B cell (primary cell): ENCODE results near the gene CACNB2. TPM values are rescaled to one million over a fixed set of nuclear protein-coding genes. Genes with fewer than 3 reads are reported as not detected.

ENCODE experiments used
- ATAC-seq: fragments of 200-7000 bp; cut with Tn5 transposase; one replicate; pipeline ENCODE4 v1.10.0; 2021; ENCODE audit warnings: low read depth, mild to moderate bottlenecking, moderate number of reproducible peaks, moderate library complexity
- CTCF ChIA-PET: fragments of 350-600 bp; sonication (Branson Sonifier 250); formaldehyde crosslinking; loops from one replicate; lab custom pipeline; 2021; ENCODE audit warnings: antibody characterized with exemption, inconsistent platforms; lab: Charles Lee
- POLR2A ChIA-PET: fragments of 350-600 bp; sonication (Branson Sonifier 250); formaldehyde crosslinking; loops from one replicate; lab custom pipeline; 2021; ENCODE audit warnings: antibody characterized with exemption; lab: Charles Lee
- DNase-seq: peaks from one replicate; pipeline ENCODE4 v3.0.0; 2013
- H2AFZ ChIP-seq: 2 replicates; pipeline ENCODE4 v1.6.1; 2012; ENCODE audit warnings: mild to moderate bottlenecking, low read depth, low read length; ENCODE audit not compliant: insufficient read depth, poor library complexity, severe bottlenecking
- H3K27ac ChIP-seq, 2 donors: 1 replicate in 1 of 2; 2 replicates in 1 of 2; pipeline ENCODE4 v1.5.1; 2012 to 2013; ENCODE audit warnings: low read length in 2 of 2, mild to moderate bottlenecking in 2 of 2, moderate library complexity in 1 of 2
- H3K27me3 ChIP-seq, 4 experiments: fragments of 200-600 bp in 1 of 4; sonication (generic) in 1 of 4; replicated peaks in 1 of 4; 1 replicate in 2 of 4; 2 replicates in 2 of 4; pipeline versions ENCODE4 v1.6.1 to v1.7.0; 2013 to 2016; ENCODE audit warnings: low read length in 3 of 4, mild to moderate bottlenecking in 2 of 4, mixed read lengths in 1 of 4, moderate library complexity in 1 of 4; ENCODE audit not compliant: insufficient read depth in 4 of 4, control insufficient read depth in 3 of 4; ENCODE audit errors: control extremely low read depth in 1 of 4
- H3K36me3 ChIP-seq, 2 experiments: replicated peaks in 1 of 2; 1 replicate in 1 of 2; 2 replicates in 1 of 2; pipeline versions ENCODE4 v1.6.1 to v1.7.1; 2013; ENCODE audit warnings: low read length in 1 of 2; ENCODE audit not compliant: insufficient read depth in 2 of 2, control insufficient read depth in 1 of 2; ENCODE audit errors: control extremely low read depth in 1 of 2, extremely low read depth in 1 of 2
- H3K4me1 ChIP-seq, 2 donors: fragments of 200-600 bp in 1 of 2; sonication (generic) in 1 of 2; 1 replicate in 1 of 2; 2 replicates in 1 of 2; pipeline versions ENCODE4 v1.5.1 to v1.6.1; 2013 to 2017; ENCODE audit warnings: low read length in 2 of 2; ENCODE audit not compliant: control insufficient read depth in 2 of 2, insufficient read depth in 2 of 2
- H3K4me2 ChIP-seq: replicated peaks from 2 replicates; pipeline ENCODE3; 2012; ENCODE audit warnings: mild to moderate bottlenecking, low read depth, low read length; ENCODE audit not compliant: poor library complexity, severe bottlenecking
- H3K4me3 ChIP-seq, 5 experiments: fragments of 200-600 bp in 1 of 5; sonication (generic) in 1 of 5; 1 replicate in 3 of 5; 2 replicates in 2 of 5; pipeline versions ENCODE4 v1.5.1 to v1.7.0; 2011 to 2016; ENCODE audit warnings: low read length in 4 of 5, mild to moderate bottlenecking in 4 of 5, low read depth in 2 of 5, control low read depth in 1 of 5, moderate library complexity in 1 of 5; ENCODE audit not compliant: insufficient read depth in 1 of 5; ENCODE audit errors: control extremely low read depth in 1 of 5, extremely low read depth in 1 of 5
- H3K79me2 ChIP-seq: fragments of 200-600 bp; sonication (generic); one replicate; pipeline ENCODE4 v1.6.0; 2016; ENCODE audit warnings: low read length; ENCODE audit not compliant: control insufficient read depth, insufficient read depth
- H3K9ac ChIP-seq: fragments of 200-600 bp; sonication (generic); 2 replicates; pipeline ENCODE4 v1.6.1; 2017; ENCODE audit warnings: mild to moderate bottlenecking, low read length, moderate library complexity
- H3K9me3 ChIP-seq, 3 donors: one replicate each; pipeline versions ENCODE4 v1.6.1 to v1.7.1; 2013; ENCODE audit warnings: low read length in 2 of 3; ENCODE audit not compliant: control insufficient read depth in 2 of 3, insufficient read depth in 1 of 3; ENCODE audit errors: control extremely low read depth in 1 of 3
- H4K20me1 ChIP-seq: 2 replicates; pipeline ENCODE4 v1.6.0; 2012; ENCODE audit warnings: mild to moderate bottlenecking, low read length; ENCODE audit not compliant: insufficient read depth, control insufficient read depth, poor library complexity, severe bottlenecking
- H3K27ac Mint-ChIP-seq: one replicate; pipeline ENCODE4 v1.8.0; 2021; ENCODE audit warnings: mixed read lengths
- H3K27me3 Mint-ChIP-seq: one replicate; pipeline ENCODE4 v1.8.0; 2021; ENCODE audit warnings: mixed read lengths
- H3K4me1 Mint-ChIP-seq: one replicate; pipeline ENCODE4 v1.8.0; 2021; ENCODE audit warnings: mixed read lengths
- H3K4me3 Mint-ChIP-seq: one replicate; pipeline ENCODE4 v1.8.0; 2021; ENCODE audit warnings: mixed read lengths
- H3K9me3 Mint-ChIP-seq: one replicate; pipeline ENCODE4 v1.8.0; 2022; ENCODE audit warnings: mixed read lengths; ENCODE audit not compliant: insufficient read depth
- CTCF ChIP-seq: fragments of 200-600 bp; IDR thresholded peaks from one replicate; pipeline ENCODE4 v1.8.0; 2022; ENCODE audit warnings: antibody characterized with exemption, mild to moderate bottlenecking
- EZH2 ChIP-seq: IDR thresholded peaks from 2 replicates; pipeline ENCODE4 v1.6.1; 2012; ENCODE audit warnings: borderline replicate concordance, low read depth, mild to moderate bottlenecking, moderate library complexity, low read length; ENCODE audit not compliant: insufficient read depth, poor library complexity, severe bottlenecking
- WGBS: methylation state at CpG from one replicate; pipeline ENCODE4 v1.1.5; 2013; ENCODE audit warnings: missing lambda C conversion rate; ENCODE audit not compliant: insufficient coverage; 5-methylcytosine and 5-hydroxymethylcytosine counted together
- intact Hi-C: fragments of 100-400 bp; cut with micrococcal nuclease; formaldehyde crosslinking; loops from one replicate; pipeline ENCODE4 v1.10.0; 2022
- polyA plus RNA-seq: library from polyadenylated mRNA; depleted of rRNA; stranded (reverse); fragments of >200 nt; gene quantifications from 2 replicates; pipeline ENCODE4 v1.2.3, GENCODE V29; 2012
- total RNA-seq, 2 donors: library from RNA; stranded (reverse); fragments of 120-200 nt in 1 of 2; gene quantifications; 1 replicate in 1 of 2; 2 replicates in 1 of 2; pipeline versions ENCODE4 v1.2.3 to v1.2.4, GENCODE V29; 2013 to 2022

Gene CACNB2
- total and polyA plus RNA-seq, 2 donors (not counting 1 experiment from before 2014, with no cell fraction given) = not detected

GRCh38 chr10:18145652-18146051 lies 5.4 kb downstream of the CACNB2 start:
- H3K27ac ChIP-seq = no peak overlapping the region
- no peak overlapping the region for H3K4me3 Mint-ChIP-seq
- TF ChIP-seq CTCF (no peak), EZH2 (no peak)
- H3K27me3 Mint-ChIP-seq = peaks cover 18% of the 10 kb centered on the region
- H3K4me2 ChIP-seq = no peak overlapping the region
- no peaks in the 10 kb centered on the region for H3K4me1 ChIP-seq
- H3K9me3 ChIP-seq = no peaks in the 10 kb centered on the region
- H3K36me3 ChIP-seq = no peaks in the 10 kb centered on the region
- no peak for ATAC-seq
- ChIA-PET CTCF (interaction anchor here (0.7 kb wide), 1 partner anchor 402 kb away, joined by 3 read pairs; no protein-coding TSS in a partner anchor), POLR2A (no interaction called here)
- no peak overlapping the region for H3K9ac ChIP-seq
- no peak overlapping the region for H3K4me3 ChIP-seq
- no peaks in the 10 kb centered on the region for H4K20me1 ChIP-seq
- H3K27me3 ChIP-seq = peaks cover 0 to 7% (median 5%) of the 10 kb centered on the region in 4 experiments
- intact Hi-C loops = no loop called here
- no peaks in the 10 kb centered on the region for H3K9me3 Mint-ChIP-seq
- H3K4me1 Mint-ChIP-seq = peaks cover 3% of the 10 kb centered on the region
- H3K27ac Mint-ChIP-seq = no peak overlapping the region
- no peak overlapping the region for H2AFZ ChIP-seq
- WGBS = no CpG with 5 or more reads among the region's 2 CpGs
- no peaks in the 10 kb centered on the region for H3K79me2 ChIP-seq
- DNase-seq = no peak

- Histone ChIP-seq H3K36me3 (no peaks in the 10 kb centered on the region), H3K27me3 (no peaks in the 10 kb centered on the region), H3K79me2 (no peaks in the 10 kb centered on the region), H3K4me1 (no peaks in the 10 kb centered on the region), H3K4me3 (no peak overlapping the region), H3K9ac (no peak overlapping the region), H2AFZ (no peak overlapping the region), H4K20me1 (no peaks in the 10 kb centered on the region), H3K27ac (no peak overlapping the region), H3K9me3 (no peaks in the 10 kb centered on the region), H3K4me2 (no peak overlapping the region)
- ChIA-PET POLR2A (no interaction called here), CTCF (no interaction called here)
- Mint-ChIP-seq H3K4me3 (no peak overlapping the region), H3K27ac (no peak overlapping the region), H3K4me1 (no peaks in the 10 kb centered on the region), H3K27me3 (peaks cover 5% of the 10 kb centered on the region), H3K9me3 (no peaks in the 10 kb centered on the region)
- DNase-seq (no peak), ATAC-seq (no peak)
- WGBS = no CpG with 5 or more reads among the region's 6 CpGs
- intact Hi-C loops = no loop called here
- no peak for TF ChIP-seq EZH2
- no peak for TF ChIP-seq CTCF
Observed at GRCh38 chr10:18149196-18149800, 9.1 kb downstream of the CACNB2 start.
